Stimulated activated CD4-positive, alpha-beta T cell treated with anti-CD3 and anti-CD28 coated beads, TNF-alpha, amount 100 ng/mL, for 4 hours (primary cell): ENCODE results near the gene WDR1.
A peak's percentile ranks its signal among the peaks of the same experiment; 100 is the strongest.

Source experiments
- DNase-seq, 3 experiments: peaks; one replicate each; pipeline ENCODE4 v3.0.0-alpha.2; 2020; ENCODE audit warnings: low read depth in 3 of 3

The WDR1 gene

DNA sequence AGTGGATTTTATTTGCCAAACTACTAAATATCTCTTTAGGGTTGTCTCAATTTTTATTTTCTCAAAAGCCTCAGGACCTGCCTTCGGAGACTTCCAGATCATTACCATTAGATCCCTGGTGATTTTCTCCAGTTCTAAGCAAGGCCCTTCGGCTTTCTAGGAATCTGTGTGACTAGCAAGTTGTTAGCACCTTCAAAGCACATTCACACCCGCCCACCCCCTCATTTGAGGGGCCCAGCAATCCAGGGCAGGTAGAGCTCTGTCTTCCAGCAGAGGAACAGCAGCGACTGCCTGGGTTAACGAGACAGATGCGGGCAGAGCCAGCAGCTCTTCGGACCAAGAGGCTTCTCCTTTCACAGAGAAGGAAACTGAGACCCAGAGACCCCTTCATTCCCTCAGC lies 2.0 kb downstream of the WDR1 start:
- DNase-seq = no peak

- no peak for DNase-seq
Measured at GRCh38 chr4:10114147-10114546, 2.5 kb downstream of the WDR1 start.

GRCh38 chr4:10113362-10114047 lies 3.1 kb downstream of the WDR1 start:
- DNase-seq = no peak

- no peak for DNase-seq
Measured at GRCh38 chr4:10112658-10113284, 3.8 kb downstream of the WDR1 start.

GRCh38 chr4:10111067-10111801 lies 5.4 kb downstream of the WDR1 start:
- DNase-seq = no peak

DNA sequence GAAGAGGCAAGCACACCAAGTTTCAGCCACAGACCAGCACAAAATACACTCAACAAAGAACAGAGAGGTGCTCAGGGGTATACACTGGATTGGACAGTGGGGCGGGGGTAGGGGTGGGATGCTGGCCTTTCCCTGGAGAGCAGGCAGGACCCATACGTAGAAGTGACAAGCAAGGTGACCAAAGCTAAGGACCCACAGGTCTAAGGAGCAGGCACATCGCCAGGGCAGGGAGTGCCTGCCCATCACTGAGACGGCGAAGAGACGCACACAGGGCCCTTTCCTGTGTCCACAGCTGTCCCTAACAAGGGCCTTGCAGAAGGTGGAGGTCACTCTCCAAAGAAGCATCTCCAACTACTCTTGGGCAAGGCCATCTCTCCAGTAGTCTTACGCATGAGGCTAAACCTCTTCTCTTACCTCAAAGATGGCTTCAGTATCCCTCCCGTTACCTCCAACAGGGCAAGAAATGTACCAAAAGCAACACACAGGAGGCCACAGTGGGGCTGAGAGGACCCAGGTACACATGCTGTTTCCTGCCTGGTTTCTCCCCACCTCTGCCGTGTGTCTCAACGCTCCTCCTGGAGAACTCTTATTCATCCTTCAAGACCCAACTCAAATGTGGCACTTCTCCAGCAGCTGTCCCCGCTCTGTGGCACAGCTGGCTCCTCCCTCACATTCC lies 6.5 kb downstream of the WDR1 start:
- no peak for DNase-seq

DNA sequence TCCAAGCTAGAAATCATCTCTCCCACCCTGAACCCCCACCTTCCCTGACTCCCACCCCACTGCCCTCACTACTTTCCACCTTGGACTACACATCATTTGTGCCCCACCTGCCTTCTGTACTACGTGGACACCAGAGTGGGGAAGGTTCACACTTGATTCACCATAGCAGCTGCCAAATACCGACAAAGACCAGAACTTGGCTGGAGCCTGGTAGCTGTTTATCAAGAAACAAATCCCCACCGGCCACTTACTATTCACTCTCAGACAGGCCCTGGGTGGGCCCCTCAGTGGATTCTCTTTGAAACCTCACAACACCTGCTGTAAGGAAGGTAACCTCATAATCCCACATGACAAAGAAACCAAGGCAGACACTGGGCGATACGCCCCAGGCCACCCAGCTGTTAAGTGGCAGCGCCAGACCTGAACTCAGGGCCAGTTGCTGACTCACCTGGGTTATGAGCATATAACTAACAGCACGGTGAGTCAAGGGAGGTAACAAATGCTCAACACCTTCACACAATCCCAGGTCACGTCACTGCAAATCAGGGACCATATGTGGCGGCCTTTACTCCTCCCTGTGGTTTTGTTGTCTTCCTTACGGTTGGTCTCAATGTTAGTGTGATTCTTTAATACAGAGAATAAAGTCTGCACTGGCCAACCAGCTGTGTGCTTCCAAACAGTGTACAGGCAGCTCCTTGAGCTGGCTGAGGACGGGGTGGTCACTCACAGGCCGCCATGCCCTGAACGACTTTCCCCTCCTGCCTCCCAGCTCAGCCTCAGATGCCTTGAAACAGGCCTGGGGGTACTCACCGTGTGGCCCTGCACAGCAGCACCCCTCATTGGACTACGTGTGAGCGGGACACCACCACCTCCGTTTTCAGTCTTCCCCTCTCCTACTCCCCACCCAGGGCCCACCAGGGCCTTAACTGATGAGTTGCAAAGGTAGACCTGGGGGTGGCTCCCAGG lies 7.5 kb downstream of the WDR1 start:
- no peak for DNase-seq

GRCh38 chr4:10108391-10108790 lies 8.2 kb downstream of the WDR1 start:
- no peak for DNase-seq

- no peak for DNase-seq
Measured at GRCh38 chr4:10107111-10108091, 9.2 kb downstream of the WDR1 start.

- DNase-seq = peak; percentile 47 to 70 (median 64)
Measured at GRCh38 chr4:10106421-10107039, 10.1 kb downstream of the WDR1 start.

DNA sequence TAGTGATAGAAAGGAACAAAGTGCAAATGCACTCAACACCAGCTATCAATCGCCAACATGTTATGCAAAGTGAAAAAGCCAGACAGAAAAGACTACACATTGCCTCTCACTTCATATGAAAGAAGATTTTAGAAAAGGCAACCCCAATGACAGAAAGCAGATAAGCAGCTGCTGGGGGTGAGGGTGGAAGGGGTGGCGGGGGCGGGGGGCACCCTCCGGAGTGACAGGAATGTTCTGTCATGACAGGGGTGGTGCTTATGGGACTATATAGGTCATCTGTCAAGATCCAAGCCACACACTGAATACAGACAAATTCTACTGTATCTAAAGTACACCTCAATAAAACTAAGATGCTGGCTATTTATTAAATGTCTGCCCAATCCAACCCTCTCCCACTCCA lies 10.7 kb downstream of the WDR1 start:
- DNase-seq = no peak

GRCh38 chr4:10105421-10105820 lies 11.2 kb downstream of the WDR1 start:
- no peak for DNase-seq

GRCh38 chr4:10104991-10105276 lies 11.7 kb downstream of the WDR1 start:
- no peak for DNase-seq

DNA sequence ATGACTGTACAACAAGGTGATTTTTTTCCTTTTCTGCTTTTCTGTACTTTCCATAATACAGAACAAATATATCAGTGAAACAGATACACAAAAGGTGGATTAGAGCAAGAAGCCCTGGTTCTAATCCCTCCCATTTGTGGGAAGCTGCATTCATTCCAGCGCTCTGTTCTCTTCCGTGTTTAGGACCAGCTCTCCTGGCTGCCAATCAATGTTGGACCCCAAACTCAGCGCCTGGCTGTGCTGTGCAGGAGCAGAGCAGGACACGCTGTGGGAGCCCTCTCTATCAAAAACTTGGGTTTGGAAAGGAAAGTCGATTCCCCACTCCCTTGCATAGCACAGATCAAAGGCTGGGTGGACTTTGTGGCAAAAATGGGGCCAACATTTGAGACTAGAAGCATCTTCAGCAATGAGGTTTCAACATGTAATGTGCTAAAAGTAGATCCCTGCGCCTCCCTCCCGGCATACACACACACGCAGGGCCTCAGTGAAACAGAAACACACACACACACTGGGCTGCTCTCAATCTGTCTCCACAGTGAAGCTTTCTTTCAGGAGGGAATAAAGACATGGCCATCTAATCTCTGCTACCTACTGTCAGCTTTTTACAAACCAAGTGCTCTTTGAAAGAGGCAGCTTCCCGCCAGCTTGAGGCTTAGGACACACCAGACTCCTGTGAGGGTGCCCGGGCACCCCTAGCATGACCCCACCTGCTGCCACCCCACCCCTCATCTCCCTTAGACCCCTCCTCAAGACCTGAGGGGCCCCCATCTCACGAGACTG lies 12.2 kb downstream of the WDR1 start:
- no peak for DNase-seq

GRCh38 chr4:10102474-10103332 lies 13.9 kb downstream of the WDR1 start:
- DNase-seq = no peak

DNA sequence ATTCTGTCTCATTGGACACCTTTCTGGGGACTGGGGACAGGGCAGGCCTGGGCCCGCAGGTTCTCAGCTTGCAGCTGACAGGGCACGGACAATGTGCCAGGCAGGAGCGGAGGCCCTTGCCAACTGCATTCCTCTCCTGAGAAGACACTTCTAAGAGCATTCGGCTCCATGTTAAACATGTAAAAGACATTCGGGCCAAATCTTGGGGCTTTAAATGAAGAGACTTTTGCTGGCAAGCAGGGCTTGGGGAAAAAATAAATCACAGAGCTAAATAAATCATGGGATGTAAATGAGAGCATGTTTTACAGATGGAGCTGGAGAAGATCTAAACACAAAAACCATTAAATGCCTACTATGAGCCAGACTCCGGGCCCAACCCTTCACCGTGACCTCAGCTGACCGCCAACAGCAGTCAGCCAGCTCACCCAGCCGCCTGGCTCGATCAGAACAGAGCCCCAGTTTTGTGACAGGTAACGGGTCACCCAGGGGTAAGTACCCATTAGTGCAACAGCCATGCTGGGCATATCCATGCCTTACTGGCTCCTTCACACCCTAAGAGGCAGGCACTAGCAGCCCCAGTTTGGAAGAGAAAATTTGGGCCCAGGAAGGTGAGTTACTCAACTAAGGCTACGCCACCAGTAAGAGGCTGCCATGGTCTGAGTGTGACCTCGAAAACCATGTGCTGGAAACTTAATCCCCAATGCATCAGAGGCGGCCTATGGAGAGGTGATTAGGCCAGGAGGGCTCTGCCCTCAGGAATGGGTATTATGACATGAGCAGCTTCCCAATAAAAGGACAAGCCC lies 14.7 kb downstream of the WDR1 start:
- no peak for DNase-seq

GRCh38 chr4:10100734-10101216 lies 15.8 kb downstream of the WDR1 start:
- DNase-seq = no peak
